Mesothelial cell of epicardium (in vitro differentiated cells): Measurements from ENCODE around the gene HPCAL1. TPM values are rescaled to one million over a fixed set of nuclear protein-coding genes. Genes with fewer than 3 reads are reported as not detected.

Source experiments
- DNase-seq, 2 experiments: peaks; one replicate each; pipeline ENCODE4 v3.0.0; 2021; ENCODE audit warnings: low spot score in 2 of 2; ENCODE audit not compliant: unreplicated experiment in 2 of 2
- H3K27ac Mint-ChIP-seq: 2 replicates; pipeline ENCODE4 v1.8.0; 2021; ENCODE audit warnings: mixed read lengths
- H3K27me3 Mint-ChIP-seq: 2 replicates; pipeline ENCODE4 v1.8.0; 2021; ENCODE audit warnings: low read depth, mixed read lengths
- H3K36me3 Mint-ChIP-seq: 2 replicates; pipeline ENCODE4 v1.8.0; 2021; ENCODE audit warnings: mixed read lengths
- H3K4me1 Mint-ChIP-seq: 2 replicates; pipeline ENCODE4 v1.8.0; 2021; ENCODE audit warnings: mixed read lengths
- H3K4me3 Mint-ChIP-seq: 2 replicates; pipeline ENCODE4 v1.8.0; 2021; ENCODE audit warnings: mild to moderate bottlenecking, moderate library complexity, mixed read lengths
- H3K9me3 Mint-ChIP-seq: 2 replicates; pipeline ENCODE4 v1.8.0; 2021; ENCODE audit warnings: mixed read lengths
- total RNA-seq: library from RNA; stranded (reverse); gene quantifications from 3 replicates; pipeline ENCODE4 v1.2.1, GENCODE V29; 2021
- TF ChIP-seq, protein P1 (sequence below): fragments of 200-600 bp; sonication (generic); IDR thresholded peaks from one replicate; pipeline ENCODE4 v1.5.0; 2021; ENCODE audit warnings: antibody characterized with exemption; ENCODE audit not compliant: unreplicated experiment

Gene HPCAL1
- total RNA-seq, 1 donor from 2014 or later = 17.5 TPM

- Mint-ChIP-seq H3K9me3 (no peaks in the 10 kb centered on the region), H3K36me3 (no peaks in the 10 kb centered on the region), H3K27me3 (no peaks in the 10 kb centered on the region), H3K4me1 (no peaks in the 10 kb centered on the region), H3K4me3 (no peak overlapping the region), H3K27ac (no peak overlapping the region)
- TF ChIP-seq, protein P1, sequence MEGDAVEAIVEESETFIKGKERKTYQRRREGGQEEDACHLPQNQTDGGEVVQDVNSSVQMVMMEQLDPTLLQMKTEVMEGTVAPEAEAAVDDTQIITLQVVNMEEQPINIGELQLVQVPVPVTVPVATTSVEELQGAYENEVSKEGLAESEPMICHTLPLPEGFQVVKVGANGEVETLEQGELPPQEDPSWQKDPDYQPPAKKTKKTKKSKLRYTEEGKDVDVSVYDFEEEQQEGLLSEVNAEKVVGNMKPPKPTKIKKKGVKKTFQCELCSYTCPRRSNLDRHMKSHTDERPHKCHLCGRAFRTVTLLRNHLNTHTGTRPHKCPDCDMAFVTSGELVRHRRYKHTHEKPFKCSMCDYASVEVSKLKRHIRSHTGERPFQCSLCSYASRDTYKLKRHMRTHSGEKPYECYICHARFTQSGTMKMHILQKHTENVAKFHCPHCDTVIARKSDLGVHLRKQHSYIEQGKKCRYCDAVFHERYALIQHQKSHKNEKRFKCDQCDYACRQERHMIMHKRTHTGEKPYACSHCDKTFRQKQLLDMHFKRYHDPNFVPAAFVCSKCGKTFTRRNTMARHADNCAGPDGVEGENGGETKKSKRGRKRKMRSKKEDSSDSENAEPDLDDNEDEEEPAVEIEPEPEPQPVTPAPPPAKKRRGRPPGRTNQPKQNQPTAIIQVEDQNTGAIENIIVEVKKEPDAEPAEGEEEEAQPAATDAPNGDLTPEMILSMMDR = no peak
- DNase-seq = no peak
Observed at GRCh38 chr2:10469301-10469700, 166.6 kb downstream of the HPCAL1 start.

DNA sequence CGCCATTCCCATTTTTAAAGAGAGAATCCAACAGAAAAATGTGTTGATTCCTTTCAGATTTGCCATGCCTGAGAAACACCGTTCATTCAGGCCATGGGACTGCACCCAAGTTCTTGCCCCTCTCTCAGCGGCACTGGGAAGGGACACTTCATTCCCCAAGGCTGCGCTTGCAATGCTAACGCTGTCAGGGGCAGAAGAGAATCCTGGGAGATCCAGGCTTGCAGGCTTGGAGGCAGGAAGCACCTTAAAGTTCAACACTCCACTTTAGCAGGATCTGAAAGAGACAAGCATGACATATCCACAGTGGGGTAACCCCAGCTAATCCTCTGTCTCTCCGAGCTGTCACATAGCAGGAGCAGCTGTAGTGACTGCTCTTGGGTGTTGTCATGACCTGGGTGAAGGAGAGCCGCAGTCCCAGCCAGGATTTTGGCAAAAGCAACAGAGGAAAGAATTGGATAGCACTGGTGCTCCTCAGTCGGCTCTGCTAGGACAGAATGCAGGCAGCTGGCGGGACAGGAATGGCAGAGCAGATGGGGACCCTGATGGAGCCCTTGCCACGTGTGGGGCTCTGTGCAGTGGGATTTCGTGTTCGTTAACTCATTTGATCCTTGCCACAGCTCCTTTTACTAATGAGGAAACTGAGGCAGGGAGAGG lies 167.4 kb downstream of the HPCAL1 start:
- Mint-ChIP-seq H3K27me3 (no peaks in the 10 kb centered on the region), H3K4me3 (no peak overlapping the region), H3K27ac (no peak overlapping the region), H3K36me3 (no peaks in the 10 kb centered on the region), H3K9me3 (no peaks in the 10 kb centered on the region), H3K4me1 (no peaks in the 10 kb centered on the region)
- TF ChIP-seq, protein P1 = no peak
- no peak for DNase-seq

DNA sequence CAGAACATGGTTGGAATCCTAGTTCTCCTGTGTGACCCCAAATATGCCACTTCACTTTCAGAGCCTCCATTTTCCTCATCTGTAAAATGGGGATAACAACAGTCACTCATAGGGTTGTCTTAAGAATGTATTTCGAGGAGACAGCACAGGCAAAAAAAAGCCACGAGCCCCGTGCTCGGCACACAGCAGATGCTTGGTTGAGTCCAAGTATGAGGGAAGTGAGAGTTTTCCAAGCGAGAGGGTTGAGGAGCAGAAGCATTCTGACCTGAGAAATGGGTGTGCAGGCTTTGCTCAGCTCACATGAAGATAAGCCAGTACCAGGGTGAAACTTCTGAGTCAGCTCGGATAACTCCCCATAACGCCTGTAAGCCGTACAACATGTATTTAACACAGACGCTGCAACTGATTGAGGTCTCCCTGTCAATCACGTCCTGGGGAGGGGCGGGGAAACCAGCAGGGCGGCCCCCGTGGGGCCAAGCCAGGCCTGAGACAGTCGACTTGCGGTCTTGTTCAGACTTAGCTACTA lies 168.4 kb downstream of the HPCAL1 start:
- no peaks in the 10 kb centered on the region for H3K4me1 Mint-ChIP-seq
- no peaks in the 10 kb centered on the region for H3K36me3 Mint-ChIP-seq
- no peak overlapping the region for H3K4me3 Mint-ChIP-seq
- no peak overlapping the region for H3K27ac Mint-ChIP-seq
- H3K27me3 Mint-ChIP-seq = no peaks in the 10 kb centered on the region
- H3K9me3 Mint-ChIP-seq = no peaks in the 10 kb centered on the region
- TF ChIP-seq, protein P1 = no peak
- DNase-seq = no peak

GRCh38 chr2:10471955-10472354 lies 169.3 kb downstream of the HPCAL1 start:
- Mint-ChIP-seq H3K4me3 (no peak overlapping the region), H3K4me1 (no peaks in the 10 kb centered on the region), H3K36me3 (no peaks in the 10 kb centered on the region), H3K27me3 (no peaks in the 10 kb centered on the region), H3K9me3 (no peaks in the 10 kb centered on the region), H3K27ac (no peak overlapping the region)
- no peak for DNase-seq
- TF ChIP-seq, protein P1 = no peak

GRCh38 chr2:10473121-10473756 lies 170.5 kb downstream of the HPCAL1 start:
- no peaks in the 10 kb centered on the region for H3K4me1 Mint-ChIP-seq
- no peaks in the 10 kb centered on the region for H3K9me3 Mint-ChIP-seq
- TF ChIP-seq, protein P1 = no peak
- no peaks in the 10 kb centered on the region for H3K27me3 Mint-ChIP-seq
- no peak overlapping the region for H3K4me3 Mint-ChIP-seq
- H3K27ac Mint-ChIP-seq = no peak overlapping the region
- H3K36me3 Mint-ChIP-seq = no peaks in the 10 kb centered on the region
- no peak for DNase-seq
